Measurements from ENCODE around the gene KIF1A.

DNA sequence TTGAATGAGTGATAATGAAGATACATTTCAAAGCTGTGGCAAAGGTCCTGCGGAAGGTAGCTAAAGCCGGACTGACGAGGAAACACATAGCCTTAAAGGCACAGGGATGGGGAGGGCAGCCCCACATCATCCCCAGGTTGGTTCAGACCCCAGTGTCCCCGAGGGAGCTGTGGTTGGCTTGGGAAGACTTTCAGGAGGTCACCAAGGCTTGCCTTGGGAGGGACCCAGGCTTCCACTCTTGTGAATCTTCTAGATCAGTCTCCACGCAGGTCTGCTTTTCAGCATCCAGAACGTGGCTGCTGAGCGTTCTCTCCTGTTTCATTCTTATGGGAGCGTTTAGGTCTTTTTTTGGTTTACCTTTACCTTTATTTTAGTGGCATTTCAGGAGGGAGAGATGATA is 16.8 kb downstream of the KIF1A start:
- TF ChIP-seq, protein P1, sequence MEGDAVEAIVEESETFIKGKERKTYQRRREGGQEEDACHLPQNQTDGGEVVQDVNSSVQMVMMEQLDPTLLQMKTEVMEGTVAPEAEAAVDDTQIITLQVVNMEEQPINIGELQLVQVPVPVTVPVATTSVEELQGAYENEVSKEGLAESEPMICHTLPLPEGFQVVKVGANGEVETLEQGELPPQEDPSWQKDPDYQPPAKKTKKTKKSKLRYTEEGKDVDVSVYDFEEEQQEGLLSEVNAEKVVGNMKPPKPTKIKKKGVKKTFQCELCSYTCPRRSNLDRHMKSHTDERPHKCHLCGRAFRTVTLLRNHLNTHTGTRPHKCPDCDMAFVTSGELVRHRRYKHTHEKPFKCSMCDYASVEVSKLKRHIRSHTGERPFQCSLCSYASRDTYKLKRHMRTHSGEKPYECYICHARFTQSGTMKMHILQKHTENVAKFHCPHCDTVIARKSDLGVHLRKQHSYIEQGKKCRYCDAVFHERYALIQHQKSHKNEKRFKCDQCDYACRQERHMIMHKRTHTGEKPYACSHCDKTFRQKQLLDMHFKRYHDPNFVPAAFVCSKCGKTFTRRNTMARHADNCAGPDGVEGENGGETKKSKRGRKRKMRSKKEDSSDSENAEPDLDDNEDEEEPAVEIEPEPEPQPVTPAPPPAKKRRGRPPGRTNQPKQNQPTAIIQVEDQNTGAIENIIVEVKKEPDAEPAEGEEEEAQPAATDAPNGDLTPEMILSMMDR (optimal IDR thresholded peaks at IDR 0.05 in 1 of 3, IDR thresholded peaks at IDR 0.05 in 1 of 3, conservative IDR thresholded peaks at IDR 0.05 in 1 of 3; ENCODE audit: extremely low read depth in 1 of 3, insufficient read depth in 2 of 3, low read length in 3 of 3) = no peak
- TF ChIP-seq EZH2 (IDR thresholded peaks at IDR 0.05; ENCODE audit: low read length) = no peak
